HG03432 (cell line): ENCODE measurements around the gene PRL.

Source experiments
- ATAC-seq: cut with Tn5 transposase; IDR thresholded peaks from one replicate; pipeline ENCODE4 v1.9.1; 2021; ENCODE audit warnings: mild to moderate bottlenecking, moderate library complexity; ENCODE audit not compliant: unreplicated experiment

PRL gene

DNA sequence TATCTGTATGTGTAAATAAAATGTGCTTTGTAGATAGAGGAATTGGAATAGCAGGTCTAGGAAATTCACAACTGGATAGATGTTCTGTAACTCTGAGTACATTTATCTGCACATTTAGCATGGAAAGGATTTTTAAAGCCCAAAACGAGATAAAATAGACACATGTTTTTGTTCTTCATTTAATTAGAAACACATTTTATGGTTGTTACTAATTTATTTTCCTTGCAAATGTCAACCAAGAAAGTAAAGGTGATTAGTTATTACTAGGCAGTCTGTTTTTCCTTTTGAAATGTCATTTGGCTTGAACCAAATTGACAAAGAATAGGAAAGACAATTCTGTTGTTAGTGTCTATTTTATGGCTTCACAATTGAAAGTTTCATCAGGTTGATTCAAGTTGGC is 769 bp downstream of the PRL start:
- ATAC-seq: no peak

DNA sequence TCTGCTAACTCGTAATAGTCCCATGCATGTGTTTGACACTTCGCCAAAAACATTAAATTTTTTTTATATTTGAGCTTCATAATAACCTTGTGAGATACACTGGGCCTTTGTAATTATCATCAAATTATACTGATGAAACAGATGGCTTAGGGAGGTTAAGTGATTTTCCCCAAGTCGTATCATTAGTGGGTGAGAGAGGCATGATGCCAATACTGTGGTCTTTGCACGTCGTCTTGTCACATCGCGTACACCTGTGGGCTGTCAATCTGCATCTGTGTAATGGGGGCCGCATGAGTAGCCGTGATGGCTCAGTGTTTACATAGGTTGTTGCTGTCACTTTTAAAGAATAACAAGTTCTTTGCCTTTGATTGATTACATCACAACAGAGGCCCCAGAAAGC is 1.7 kb downstream of the PRL start:
- no peak for ATAC-seq

DNA sequence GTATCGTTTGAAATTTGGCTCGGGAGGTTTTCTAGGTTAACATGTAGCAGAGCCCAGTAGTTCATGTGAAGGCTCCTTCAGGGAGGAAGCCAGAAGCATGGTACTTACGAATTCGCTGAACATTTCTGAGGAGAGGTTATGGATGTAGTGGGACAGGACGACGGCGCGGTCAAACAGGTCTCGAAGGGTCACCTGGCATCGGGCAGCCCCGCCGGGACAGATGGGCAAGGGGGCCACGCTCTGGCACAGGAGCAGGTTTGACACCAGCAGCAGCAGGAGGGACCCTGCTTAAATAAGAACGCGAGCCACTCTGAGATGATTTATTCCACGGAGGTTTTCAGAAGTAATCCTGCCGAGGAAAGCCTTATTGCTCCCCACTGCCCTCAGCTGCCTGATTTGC is 2.5 kb downstream of the PRL start:
- no peak for ATAC-seq

DNA sequence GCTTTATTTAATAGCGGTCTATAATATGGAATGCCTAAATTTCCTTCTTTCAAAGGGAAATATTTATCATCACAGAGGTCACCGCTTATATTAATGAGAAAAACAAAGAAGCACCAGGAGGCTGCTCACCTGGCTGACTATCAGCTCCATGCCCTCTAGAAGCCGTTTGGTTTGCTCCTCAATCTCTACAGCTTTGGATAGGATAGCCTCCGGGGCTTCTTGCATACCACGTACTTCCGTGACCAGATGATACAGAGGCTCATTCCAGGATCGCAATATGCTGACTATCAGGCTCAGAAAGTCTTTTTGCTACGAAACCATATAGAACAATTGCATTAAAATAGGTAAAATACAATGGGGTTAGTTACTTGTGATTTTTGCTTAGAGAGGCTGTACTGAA is 6.8 kb downstream of the PRL start:
- no peak for ATAC-seq

DNA sequence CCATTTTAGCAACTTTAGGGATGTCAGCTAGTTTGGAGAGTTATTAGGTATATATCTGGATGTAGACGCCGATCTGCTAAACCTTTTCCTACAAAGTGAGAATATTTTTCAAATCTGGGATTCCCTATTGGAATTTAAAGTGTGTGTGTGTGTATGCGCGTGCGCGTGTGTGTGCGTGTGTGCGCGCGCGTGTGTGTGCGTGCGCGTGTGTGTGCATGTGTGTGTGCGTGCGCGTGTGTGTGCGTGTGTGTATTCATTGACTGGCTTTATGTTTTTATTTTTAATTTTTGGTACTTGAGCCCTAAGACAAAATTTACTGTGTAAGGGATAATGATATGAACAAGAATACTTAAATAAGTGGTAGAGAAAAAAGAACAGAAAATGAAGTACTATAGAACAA is 8.1 kb downstream of the PRL start:
- no peak for ATAC-seq

DNA sequence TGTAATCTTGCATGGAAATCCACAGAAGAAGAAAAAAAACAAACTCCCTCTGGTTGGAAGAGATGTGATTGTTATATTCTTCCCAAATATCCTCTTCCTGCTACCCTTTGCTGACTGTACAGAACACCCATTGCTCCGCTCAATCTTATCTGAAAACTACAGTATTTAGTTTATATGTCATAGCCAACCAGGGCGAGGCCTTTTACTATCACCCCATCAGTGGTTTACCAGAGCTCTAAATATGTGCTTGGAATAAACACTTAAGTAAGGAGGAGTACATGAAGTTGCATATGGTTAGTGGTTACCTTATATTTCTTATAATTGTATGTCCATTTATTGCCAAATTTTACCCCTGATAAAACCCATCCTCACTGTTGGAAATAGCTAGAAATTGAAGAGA is 12.2 kb downstream of the PRL start:
- ATAC-seq: no peak

DNA sequence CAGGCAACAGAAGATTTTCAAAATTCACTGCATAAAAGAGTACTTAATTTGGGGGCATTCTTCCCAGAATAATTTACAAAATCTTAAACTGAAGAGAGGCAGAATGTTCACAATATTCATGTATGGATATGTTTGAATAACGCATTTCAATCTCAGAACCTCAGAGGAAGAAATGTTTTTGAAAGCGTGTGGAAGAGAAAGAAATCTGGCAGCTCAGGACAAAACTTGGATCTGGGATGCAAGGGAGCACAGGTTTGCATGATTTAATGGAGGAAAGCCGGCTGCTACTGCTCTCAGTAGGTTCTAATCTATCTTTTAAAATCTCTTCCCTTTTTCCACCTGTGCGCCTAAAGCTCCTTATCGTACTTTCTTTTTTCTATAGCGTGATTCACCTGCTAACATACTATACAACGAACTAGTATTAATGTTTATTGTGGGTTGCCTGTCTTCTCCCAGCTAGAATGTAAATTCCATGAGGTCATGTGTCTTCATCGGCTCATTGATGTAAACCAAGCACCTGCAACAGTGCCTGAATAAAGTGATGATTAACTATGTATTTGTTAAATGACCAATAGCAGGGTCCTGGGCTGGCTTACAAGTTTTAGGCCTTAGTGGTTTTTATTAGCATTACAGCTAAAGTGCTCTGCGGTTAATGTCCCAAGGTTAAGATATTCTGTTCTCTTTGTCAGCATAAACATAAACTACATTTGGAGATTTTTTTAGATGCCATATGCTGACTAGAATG is 15.3 kb downstream of the PRL start:
- no peak for ATAC-seq

DNA sequence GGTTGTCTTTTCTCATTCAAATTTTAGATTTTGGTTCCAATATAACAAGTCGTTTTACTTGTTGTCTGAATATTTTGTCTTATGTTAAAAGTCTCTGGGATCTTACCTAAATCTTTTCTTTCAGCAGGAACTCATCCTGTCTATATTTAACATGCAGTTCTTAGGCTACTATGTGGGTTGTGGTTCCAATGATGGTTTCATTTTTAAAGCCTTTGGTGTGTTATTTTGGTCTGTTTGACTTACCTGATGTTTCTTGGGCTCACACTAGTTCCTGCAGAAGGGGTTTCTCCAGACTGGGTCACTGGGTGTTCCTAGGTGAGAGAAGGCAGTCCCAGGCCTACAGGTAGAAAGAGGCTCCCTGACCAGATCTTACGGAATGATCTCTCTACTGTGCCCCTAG is 17.4 kb downstream of the PRL start:
- no peak for ATAC-seq

DNA sequence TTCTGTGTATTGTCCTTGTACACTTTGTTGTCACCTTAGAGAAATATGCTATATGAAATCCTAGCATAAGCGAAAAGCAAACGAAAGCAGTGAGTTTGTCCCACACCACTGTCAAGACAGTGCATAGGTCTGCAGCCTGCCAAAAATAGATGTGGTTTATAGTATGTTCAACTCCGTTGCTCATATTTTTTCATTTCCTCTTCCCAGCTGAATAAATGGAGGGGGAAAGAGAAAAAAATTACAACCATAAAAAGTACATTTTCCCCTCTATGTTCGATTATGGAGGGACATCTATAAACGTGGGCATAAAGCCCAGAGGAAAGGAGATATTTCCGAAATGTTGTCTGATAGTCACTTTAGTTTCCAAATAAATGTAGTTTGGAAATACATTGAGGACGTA is 25.8 kb downstream of the PRL start:
- peak; percentile 91 for ATAC-seq

DNA sequence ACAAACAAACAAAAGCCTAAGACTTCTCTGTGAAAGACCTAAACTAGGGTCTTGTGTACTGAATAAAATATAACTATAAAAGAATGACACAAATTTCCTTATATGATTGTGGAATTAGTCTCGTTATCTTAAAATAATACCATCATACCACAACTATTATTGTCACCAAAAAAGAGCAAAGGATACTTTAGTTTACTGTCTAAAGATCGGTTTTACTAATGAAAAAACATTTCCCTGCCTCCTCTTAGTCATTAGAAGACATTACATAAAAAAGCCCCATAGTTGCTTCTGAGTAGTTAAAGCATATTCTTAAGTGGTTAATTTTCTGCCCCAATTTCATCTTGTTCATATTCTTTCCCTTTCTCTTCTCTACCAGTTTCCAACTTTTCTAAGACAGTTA is 33.1 kb downstream of the PRL start:
- no peak for ATAC-seq

DNA sequence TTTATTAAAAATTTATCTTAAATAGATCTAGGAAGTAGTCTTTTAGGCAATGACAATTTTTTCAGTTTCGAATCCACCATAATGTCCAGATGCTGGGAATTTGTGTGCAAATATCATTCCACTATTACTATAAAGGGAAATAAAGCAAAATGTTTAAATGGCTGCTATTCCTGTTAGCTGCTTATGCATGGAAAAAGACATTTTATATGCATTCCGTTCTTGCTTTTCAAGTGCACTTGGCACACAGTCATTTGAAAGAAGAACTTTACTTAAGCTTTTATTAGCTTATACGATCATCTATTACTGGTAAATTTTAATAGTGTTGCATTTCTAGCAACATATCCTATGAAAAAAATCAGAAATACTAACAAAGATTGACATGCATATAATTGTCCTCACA is 42.0 kb downstream of the PRL start:
- no peak for ATAC-seq

DNA sequence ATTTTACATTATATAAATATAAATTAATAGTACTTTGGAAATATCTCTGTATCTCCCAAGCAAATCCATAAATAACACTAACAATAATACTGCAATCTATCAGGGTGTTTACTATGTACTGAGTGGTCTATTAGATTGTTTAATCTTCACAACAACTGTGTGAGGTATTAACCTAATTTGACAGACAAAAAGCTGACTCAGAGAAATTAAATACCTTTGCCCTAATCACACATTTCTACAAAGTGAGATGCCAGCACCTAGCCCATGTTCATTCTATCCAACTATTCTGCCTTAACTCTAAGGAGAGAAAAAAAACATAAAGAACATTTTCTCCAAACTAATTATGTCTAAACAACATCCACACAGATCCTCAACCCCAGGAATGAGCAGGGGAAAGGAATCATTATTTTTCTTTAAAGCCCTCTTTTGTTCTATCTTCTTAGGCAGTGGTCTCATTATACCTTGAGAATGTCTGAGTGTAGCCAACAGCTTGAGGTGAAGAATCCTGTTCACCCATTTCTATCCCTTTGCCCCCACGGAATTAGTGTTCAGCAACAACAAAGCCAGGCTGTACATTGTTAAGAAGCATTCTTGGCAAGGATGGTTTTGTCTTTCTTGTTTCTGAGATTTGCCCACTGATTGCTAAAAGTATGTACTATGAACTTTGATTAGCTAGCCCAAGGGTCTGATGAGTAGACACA is 42.7 kb downstream of the PRL start:
- ATAC-seq: no peak

DNA sequence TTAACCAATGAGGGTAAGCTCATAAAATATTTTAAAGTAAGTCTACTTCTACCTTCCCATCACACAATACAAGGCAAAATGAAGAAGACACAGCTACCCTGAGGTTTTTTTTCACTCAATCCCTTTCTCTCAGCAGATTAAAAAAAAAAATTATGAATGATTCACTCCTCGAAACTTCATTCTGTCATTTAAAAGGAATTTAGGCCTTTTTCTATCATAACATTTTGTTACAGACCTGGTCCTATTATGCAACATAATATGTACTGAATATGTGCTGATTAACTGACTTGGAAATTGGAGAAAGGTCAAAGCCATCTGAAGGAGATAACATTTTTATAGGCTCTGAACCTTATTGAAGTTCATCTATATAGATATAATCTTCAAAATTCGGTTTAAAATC is 45.5 kb downstream of the PRL start:
- ATAC-seq: no peak

DNA sequence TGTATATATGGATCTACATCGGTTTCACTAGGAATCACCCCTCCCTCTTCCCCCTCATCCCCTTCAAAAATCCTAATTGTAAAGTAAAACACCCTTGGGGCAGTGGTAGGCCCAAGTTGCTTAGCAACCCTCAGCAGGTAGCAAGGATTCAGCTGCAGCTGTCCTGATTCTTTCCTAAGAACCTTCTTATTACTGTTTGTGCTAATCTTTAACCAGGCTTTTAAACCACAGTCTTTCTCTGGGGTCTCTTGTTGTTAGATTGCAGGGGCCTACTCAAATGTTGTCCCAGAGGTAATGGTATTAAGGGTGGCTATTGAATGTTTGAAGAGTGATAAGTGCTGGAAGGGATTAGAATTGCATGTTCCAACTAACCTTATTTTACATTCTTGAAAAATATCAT is 46.4 kb downstream of the PRL start:
- ATAC-seq: no peak

DNA sequence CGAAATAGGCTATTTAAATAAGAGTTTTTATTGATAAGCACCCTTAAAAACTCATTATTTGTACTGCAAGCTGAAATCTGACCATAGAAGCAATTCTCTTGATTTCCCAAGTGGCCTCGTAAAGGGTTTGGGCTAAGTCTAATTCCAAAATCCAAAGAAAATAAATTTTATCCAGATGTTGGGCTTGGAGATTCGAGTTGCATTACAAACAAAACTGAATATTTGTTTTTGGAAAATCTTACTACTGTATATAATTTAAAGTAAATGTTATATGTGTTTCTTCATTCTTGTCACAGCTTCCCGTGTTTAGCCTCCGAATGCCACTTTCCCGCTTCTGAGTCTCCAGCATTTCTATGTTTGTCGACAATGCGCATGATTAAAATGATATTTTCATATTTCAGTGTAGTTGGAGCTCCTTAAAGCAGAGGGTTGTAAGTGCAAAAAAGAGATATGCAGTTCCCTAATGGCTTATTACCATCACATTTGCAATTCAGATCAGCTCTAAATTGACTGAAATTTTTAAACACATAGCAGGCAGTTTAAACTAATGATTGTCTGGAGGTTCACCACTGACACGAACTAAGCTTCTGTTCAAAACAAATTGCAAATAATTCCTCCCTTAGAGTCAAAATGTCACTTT is 47.0 kb downstream of the PRL start:
- no peak for ATAC-seq

DNA sequence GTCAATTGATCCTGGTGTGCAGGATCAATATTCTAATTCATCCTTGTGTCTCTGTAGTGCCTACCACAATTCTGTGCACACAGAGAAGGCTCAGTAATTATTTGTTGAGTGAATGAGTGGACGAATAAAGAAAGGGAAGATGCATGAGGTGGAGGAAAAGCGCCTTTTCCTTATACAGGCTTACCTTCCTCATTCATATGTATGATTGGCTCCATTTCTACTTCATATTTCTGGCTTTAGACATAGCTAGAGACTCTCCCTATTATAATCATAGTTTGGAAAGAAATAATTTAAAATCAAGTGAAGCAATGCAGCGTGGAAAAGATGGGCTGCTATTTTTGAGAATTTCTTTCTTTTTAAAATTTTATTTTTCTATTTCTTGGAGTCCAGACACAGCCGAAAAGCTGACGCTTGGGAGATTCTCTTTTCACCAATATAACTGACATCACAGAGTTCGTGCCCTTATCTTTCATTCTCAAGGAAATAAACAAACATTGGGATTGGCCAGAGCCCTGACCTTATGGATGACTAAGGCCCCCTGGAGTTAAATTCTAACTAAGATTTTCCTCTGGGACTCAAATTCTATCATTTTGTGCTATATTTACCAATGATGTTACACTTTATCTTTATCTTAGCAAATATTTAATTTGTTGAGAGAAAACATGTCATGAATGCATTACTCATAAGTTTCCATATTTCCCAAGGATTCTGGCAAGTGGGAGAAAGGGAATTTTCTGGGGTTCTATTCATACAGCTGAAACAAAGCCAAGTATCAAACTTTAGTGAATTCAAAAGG is 48.1 kb downstream of the PRL start:
- no peak for ATAC-seq

DNA sequence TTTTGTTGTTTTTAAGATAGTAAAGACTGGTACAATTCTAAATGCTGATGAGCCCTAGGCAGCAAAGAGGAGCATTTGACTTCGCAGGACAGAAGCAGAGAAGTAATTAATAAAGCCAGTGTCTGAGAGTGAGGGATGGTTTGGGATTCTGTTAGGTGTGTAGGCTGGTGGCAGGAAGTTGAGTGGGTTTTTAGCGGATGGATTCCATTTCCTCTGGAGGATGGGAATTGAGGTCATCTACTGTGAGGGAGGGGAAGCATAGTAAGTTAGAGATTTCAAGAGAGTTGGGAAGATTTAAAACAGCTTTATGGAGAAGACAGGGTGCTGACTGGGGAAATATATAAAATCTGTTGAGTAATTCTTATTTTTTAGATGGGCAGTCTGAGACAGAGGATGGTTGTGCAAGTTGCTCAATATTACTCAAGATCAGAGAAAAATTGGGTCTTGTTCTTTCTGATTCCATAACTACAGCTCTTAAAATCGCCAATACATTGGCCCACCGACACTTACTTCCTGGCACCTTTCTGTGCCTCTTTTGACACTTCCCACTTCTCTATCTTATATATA is 48.8 kb downstream of the PRL start:
- ATAC-seq: no peak

DNA sequence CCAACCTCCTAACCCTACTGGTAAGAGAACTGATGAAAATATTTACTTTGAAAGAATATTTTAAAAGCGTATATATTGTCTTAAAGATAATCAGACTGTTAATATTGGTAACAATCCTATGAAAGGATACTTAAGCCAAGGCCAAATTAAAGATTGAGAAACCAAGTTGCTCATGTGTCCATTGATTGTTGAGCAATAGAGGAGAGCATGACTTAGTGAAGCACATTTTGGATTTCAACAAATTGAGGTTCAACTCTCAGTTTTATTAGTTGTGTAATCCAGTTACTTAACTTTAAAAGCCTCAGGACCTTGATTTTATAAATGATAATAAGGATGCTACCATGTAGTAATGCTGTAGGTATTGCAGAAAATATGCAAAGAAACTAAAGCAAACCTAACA is 56.8 kb downstream of the PRL start:
- no peak for ATAC-seq

DNA sequence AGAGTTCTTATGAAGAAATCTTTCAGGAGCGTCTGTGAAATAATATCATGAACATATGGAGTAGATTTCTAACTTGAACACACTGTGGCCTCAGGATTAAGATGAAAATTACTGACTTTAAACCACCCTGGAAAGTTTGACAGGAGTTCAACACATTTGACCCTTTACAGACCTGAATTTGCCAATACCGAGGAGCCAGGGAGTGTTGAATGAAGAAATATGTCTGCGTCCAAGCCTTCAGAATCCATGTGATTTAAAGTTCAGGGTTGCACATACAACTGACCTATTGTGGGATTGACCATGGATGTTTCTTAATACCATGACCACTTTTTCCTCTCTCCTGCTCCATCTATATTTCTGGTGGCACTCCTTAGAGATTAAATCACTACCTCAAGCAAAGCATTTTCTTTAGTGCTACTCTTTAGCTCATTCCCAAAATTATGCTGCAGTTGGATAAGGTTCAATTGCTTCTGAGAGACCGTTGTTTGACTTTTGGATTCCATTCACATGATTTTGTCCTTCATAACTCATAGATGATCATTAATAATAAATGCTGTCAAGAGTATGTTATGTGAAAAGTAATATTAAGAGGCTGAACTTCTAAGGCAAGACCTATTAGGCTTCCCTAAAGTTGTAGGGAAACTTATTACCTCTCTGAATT is 57.4 kb downstream of the PRL start:
- ATAC-seq: no peak

DNA sequence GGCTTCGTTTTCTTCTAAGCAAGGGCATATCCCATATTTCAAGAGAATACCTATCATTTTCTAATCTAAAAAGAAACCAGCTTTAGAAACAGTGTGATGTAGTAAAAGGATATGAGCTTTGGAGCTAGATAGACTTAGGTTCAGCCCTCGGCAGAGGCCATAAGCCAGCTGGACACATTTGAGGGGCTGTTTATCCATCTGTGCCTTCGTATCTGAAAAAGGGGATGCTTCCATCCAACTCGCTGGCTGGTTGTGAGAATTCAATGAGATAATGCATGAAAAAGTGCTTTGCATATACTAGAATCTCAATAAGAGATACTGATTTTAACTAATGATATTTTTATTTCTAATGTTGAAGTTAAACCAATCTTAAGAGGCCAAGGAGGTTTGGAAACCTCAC is 58.0 kb downstream of the PRL start:
- ATAC-seq: no peak

DNA sequence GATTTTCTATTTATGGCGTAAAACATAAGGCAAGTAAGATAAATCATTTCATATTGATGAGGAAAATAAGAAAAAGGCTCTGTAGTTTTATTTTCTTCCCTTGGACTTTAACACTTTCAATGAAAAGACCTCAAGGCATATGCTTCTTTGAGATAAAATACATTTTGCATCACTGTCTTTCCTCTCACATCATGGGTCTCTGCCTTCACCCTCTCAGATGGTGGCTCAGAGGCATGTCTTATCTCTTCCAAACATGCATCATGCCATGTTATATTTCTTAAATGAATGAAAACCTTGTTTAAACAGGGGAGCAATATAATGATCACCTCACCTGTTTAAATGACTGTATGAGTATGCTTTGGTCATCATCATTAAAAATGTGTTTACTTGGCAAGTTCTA is 59.3 kb downstream of the PRL start:
- no peak for ATAC-seq
